ENCODE data around the gene ZCCHC7.

The ZCCHC7 gene

DNA sequence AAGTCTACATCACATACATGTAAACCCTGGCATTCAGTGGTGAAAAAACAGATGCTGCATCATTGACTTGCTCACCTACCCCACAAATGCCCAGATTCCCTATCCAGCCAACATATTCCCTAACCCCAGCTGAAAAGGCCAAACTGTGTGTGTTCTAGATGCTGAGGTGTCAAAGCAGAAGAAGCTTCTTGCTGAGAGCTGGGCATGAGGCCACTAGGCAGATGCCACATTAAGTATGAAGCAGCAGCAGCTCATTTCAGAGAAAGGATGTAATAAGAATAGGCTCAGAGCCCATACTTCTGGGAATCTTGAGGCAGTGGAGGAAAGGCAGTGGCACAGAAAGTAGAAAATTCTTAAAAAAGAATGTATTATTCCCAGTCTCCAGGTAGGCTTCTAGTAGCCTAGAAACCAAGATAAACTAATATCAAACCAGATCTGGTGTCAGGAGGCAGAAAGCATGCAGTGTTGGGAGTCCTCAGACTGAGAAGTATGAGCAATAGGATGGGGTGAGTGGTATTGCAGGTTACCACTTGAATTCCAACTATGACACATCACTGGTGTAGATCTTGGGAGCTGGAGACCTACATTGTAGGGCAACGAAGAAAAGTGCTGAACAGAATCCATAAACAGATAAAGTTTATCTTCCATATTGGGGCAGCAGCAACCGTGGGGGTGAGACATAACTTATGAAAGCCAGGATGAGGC is 230.3 kb downstream of the ZCCHC7 start:
- TF ChIP-seq, protein P1, sequence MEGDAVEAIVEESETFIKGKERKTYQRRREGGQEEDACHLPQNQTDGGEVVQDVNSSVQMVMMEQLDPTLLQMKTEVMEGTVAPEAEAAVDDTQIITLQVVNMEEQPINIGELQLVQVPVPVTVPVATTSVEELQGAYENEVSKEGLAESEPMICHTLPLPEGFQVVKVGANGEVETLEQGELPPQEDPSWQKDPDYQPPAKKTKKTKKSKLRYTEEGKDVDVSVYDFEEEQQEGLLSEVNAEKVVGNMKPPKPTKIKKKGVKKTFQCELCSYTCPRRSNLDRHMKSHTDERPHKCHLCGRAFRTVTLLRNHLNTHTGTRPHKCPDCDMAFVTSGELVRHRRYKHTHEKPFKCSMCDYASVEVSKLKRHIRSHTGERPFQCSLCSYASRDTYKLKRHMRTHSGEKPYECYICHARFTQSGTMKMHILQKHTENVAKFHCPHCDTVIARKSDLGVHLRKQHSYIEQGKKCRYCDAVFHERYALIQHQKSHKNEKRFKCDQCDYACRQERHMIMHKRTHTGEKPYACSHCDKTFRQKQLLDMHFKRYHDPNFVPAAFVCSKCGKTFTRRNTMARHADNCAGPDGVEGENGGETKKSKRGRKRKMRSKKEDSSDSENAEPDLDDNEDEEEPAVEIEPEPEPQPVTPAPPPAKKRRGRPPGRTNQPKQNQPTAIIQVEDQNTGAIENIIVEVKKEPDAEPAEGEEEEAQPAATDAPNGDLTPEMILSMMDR (IDR thresholded peaks at IDR 0.05; ENCODE audit: low read depth, low read length, missing control alignments): no peak
- Histone ChIP-seq H3K27me3 (replicated peaks) (no peaks in the 10 kb centered on the region), H3K36me3 (replicated peaks) (no peaks in the 10 kb centered on the region), H3K27ac (peak overlapping the region; percentile 30), H3K4me3 (ENCODE audit: low read depth, low read length) (no peak overlapping the region)
- peak; percentile 60 for DNase-seq
- in situ Hi-C loops (cut with HindIII; ENCODE audit: low pct_ligation_motif_present, low sequenced_read_pairs): no loop called here

DNA sequence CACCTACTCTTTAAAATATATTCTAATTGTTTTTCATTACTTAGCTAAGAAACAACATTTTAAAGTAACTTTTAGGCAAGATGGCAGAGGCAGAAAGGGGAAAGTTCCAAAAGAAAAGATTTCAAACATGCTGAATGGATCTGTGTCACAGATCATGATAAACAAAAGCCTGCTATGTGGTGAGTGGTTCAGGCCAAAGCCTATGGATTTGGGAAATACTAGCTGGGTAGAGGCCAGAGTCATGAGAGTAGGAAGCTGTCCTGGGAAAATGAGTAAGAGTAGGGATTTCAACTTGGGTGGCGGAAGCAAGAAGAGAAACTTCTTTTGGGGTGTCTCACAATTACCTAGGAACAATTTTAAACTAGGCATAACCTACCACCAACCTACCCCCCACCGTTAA is 233.4 kb downstream of the ZCCHC7 start:
- in situ Hi-C loops (cut with HindIII; ENCODE audit: low pct_ligation_motif_present, low sequenced_read_pairs): no loop called here
- Histone ChIP-seq H3K27me3 (replicated peaks) (no peaks in the 10 kb centered on the region), H3K4me3 (ENCODE audit: low read depth, low read length) (no peak overlapping the region), H3K27ac (no peak overlapping the region), H3K36me3 (replicated peaks) (no peaks in the 10 kb centered on the region)
- no peak for DNase-seq
- TF ChIP-seq, protein P1 (IDR thresholded peaks at IDR 0.05; ENCODE audit: low read depth, low read length, missing control alignments): no peak

DNA sequence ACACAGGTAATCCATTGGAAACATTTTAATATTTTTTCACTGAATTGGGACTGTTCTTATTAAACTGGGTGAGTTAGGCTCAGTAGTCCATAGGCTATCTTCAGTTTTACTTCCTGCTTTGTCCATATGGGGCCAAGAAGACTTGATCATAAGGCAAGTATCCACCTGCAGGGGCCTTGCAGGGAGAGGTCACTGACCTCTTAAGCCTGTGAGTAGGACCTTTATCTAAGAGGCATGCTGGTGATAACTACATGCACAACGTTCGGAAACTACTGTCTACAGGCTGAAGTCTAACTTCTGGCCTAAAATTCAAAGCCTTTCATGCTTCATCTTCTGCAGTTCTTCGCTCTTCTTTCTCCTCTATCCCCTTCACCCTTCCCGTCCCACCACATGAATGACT is 242.1 kb downstream of the ZCCHC7 start:
- Histone ChIP-seq H3K36me3 (replicated peaks) (no peaks in the 10 kb centered on the region), H3K27ac (no peak overlapping the region), H3K4me3 (ENCODE audit: low read depth, low read length) (no peak overlapping the region), H3K27me3 (replicated peaks) (no peaks in the 10 kb centered on the region)
- TF ChIP-seq, protein P1 (IDR thresholded peaks at IDR 0.05; ENCODE audit: low read depth, low read length, missing control alignments): no peak
- in situ Hi-C loops (cut with HindIII; ENCODE audit: low pct_ligation_motif_present, low sequenced_read_pairs): no loop called here
- no peak for DNase-seq

DNA sequence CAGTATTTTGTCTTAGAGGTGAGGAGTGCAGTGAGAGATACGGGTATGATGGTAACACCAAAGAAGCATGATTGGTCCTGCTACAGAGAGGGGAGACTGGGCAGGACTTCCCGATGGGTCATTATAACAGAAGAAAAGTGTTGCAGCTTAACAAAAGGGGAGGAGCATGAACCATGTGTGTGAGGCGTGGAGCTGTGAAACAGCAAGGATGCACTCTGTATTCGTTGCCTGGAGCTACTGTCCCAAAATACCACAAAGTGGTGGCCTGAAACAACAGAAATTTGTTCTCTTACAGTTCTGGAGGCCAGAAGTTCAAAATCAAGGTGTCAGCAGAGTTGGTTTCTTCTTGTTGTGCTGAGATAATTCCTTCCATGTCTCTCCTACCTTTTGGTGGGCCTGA is 242.8 kb downstream of the ZCCHC7 start:
- Histone ChIP-seq H3K4me3 (ENCODE audit: low read depth, low read length) (no peak overlapping the region), H3K27ac (no peak overlapping the region), H3K27me3 (replicated peaks) (no peaks in the 10 kb centered on the region), H3K36me3 (replicated peaks) (no peaks in the 10 kb centered on the region)
- no peak for DNase-seq
- TF ChIP-seq, protein P1 (IDR thresholded peaks at IDR 0.05; ENCODE audit: low read depth, low read length, missing control alignments): no peak
- in situ Hi-C loops (cut with HindIII; ENCODE audit: low pct_ligation_motif_present, low sequenced_read_pairs): no loop called here

DNA sequence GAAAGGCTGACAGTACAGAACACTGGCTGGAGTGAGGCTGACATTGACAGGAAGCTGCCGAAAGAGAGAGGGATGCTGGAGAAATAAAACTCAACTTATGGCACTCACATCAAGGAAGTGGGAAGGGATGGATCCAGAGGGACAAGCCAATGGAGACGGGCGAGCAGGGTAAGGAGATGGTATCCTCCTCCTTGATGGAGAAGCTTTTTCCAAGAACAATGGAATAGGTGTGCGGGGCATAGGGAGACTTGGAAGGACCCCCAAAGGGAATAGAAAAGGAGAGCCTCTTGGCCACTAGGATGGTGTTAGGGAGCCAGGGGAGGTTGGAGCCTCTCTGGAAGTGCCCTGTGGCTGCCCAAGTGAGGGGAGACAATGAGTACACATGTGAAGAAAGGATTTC is 243.8 kb downstream of the ZCCHC7 start:
- in situ Hi-C loops (cut with HindIII; ENCODE audit: low pct_ligation_motif_present, low sequenced_read_pairs): no loop called here
- TF ChIP-seq, protein P1 (IDR thresholded peaks at IDR 0.05; ENCODE audit: low read depth, low read length, missing control alignments): no peak
- no peak for DNase-seq

More for the DNA sequence above, 243.8 kb downstream of the ZCCHC7 start:
- Histone ChIP-seq H3K27me3 (replicated peaks) (no peaks in the 10 kb centered on the region), H3K4me3 (ENCODE audit: low read depth, low read length) (no peak overlapping the region), H3K36me3 (replicated peaks) (no peaks in the 10 kb centered on the region), H3K27ac (no peak overlapping the region)

Data from brain microvascular endothelial cell (primary cell).